Fibroblast of pulmonary artery (primary cell): ENCODE results near the gene GRHPR.

Source experiments
- DNase-seq: peaks from one replicate; pipeline ENCODE4 v3.0.0-alpha.2; 2010; ENCODE audit warnings: low read depth
- H3K4me3 ChIP-seq: replicated peaks from 2 replicates; pipeline ENCODE4 v1.5.1; 2011; ENCODE audit warnings: low read depth, mild to moderate bottlenecking, control low read depth, low read length, moderate library complexity
- TF ChIP-seq, protein P1 (sequence below): IDR thresholded peaks from 2 replicates; pipeline ENCODE4 v1.5.1; 2011; ENCODE audit warnings: mild to moderate bottlenecking, control low read depth, low read length, inconsistent platforms; ENCODE audit errors: missing control alignments

Gene GRHPR

DNA sequence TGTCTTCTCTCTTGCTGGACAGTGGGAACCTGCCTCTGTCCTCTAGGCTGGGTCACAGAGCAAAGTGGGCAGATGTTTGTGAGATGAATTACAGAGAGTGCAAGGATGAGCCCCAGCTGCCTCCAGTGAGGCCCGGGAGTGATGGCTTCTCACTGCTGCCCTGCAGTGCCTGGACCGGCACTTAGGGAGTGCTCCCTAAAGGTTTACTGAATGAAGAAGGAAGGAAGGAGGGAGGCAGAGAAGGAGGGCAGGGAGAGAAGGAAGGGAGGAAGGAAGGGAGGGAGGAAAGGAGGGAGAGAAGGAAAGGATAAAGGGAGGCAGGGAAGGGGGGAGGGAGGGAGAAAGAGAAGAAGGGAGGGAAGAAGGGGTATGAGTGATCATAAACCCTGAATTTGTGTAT is 42.7 kb upstream of the GRHPR start:
- TF ChIP-seq, protein P1, sequence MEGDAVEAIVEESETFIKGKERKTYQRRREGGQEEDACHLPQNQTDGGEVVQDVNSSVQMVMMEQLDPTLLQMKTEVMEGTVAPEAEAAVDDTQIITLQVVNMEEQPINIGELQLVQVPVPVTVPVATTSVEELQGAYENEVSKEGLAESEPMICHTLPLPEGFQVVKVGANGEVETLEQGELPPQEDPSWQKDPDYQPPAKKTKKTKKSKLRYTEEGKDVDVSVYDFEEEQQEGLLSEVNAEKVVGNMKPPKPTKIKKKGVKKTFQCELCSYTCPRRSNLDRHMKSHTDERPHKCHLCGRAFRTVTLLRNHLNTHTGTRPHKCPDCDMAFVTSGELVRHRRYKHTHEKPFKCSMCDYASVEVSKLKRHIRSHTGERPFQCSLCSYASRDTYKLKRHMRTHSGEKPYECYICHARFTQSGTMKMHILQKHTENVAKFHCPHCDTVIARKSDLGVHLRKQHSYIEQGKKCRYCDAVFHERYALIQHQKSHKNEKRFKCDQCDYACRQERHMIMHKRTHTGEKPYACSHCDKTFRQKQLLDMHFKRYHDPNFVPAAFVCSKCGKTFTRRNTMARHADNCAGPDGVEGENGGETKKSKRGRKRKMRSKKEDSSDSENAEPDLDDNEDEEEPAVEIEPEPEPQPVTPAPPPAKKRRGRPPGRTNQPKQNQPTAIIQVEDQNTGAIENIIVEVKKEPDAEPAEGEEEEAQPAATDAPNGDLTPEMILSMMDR = no peak
- no peak overlapping the region for H3K4me3 ChIP-seq
- DNase-seq = no peak

DNA sequence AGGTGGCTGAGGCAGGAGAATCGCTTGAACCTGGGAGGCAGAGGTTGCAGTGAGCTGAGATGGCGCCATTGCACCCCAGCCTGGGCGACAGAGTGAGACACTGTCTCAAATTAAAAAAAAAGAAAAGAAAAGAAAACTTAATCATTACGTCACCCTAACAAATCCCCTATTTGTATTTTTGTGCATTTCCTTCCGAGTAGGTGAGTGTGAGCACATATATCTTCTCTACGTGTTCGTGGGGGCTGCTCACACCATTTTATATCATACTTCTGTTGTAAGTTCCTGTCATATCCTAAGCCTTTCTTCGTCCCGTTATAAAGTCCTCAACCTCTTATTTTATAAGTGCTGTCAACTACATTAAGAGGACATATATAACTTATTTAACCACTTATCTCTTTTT is 41.9 kb upstream of the GRHPR start:
- H3K4me3 ChIP-seq = no peak overlapping the region
- no peak for DNase-seq
- TF ChIP-seq, protein P1 = no peak

- no peak for DNase-seq
- H3K4me3 ChIP-seq = no peak overlapping the region
- TF ChIP-seq, protein P1 = no peak
Observed at GRCh38 chr9:37381094-37381741, 41.3 kb upstream of the GRHPR start.

- no peak for DNase-seq
- TF ChIP-seq, protein P1 = no peak
- H3K4me3 ChIP-seq = no peak overlapping the region
Observed at GRCh38 chr9:37382161-37382981, 40.1 kb upstream of the GRHPR start.

- H3K4me3 ChIP-seq = no peak overlapping the region
- TF ChIP-seq, protein P1 = no peak
- no peak for DNase-seq
Observed at GRCh38 chr9:37382982-37383357, 39.5 kb upstream of the GRHPR start.

GRCh38 chr9:37383393-37383792 is 39.1 kb upstream of the GRHPR start:
- no peak overlapping the region for H3K4me3 ChIP-seq
- no peak for DNase-seq
- TF ChIP-seq, protein P1 = no peak
